ENCODE results near the gene HMBS. TPM values are rescaled to one million over a fixed set of nuclear protein-coding genes. Genes with fewer than 3 reads are reported as not detected.
"Not testable (repeated sequence)": the region's sequence is repeated elsewhere in the genome, so short reads cannot be mapped to it uniquely, and the experiment has no call there.

Gene HMBS
- total RNA-seq, 4 donors from 2014 or later: 9.5 to 19.9 (median 15.3) TPM

- intact Hi-C loops (cut with DNase I; ENCODE audit: low total_unique reads): no loop called here
- Histone ChIP-seq H3K9me3 (no peaks in the 10 kb centered on the region), H3K4me3 (no peak overlapping the region), H3K27ac (no peak overlapping the region), H3K36me3 (no peaks in the 10 kb centered on the region), H3K4me1 (no peaks in the 10 kb centered on the region), H3K27me3 (no peaks in the 10 kb centered on the region)
- no peak for DNase-seq
- TF ChIP-seq POLR2A (IDR thresholded peaks at IDR 0.05): no peak
- no peak for TF ChIP-seq CTCF (IDR thresholded peaks at IDR 0.05)
Measured at GRCh38 chr11:119130662-119131061, 46.0 kb downstream of the HMBS start.

GRCh38 chr11:119134389-119134978 lies 49.8 kb downstream of the HMBS start:
- no peak for TF ChIP-seq POLR2A (IDR thresholded peaks at IDR 0.05)
- peak in 1 of 4 experiments; percentile 15 for TF ChIP-seq CTCF (IDR thresholded peaks at IDR 0.05)
- intact Hi-C loops (cut with DNase I; ENCODE audit: low total_unique reads): no loop called here
- no peak for DNase-seq

GRCh38 chr11:119139276-119139675 lies 54.6 kb downstream of the HMBS start:
- H3K4me3 ChIP-seq; H3K27ac ChIP-seq; DNase-seq; H3K9me3 ChIP-seq; intact Hi-C loops (cut with DNase I; ENCODE audit: low total_unique reads); H3K27me3 ChIP-seq; H3K4me1 ChIP-seq; H3K36me3 ChIP-seq: not testable (repeated sequence)

More at GRCh38 chr11:119134389-119134978, 49.8 kb downstream of the HMBS start:
- Histone ChIP-seq H3K36me3 (no peaks in the 10 kb centered on the region), H3K4me3 (no peak overlapping the region), H3K27ac (no peak overlapping the region), H3K4me1 (no peaks in the 10 kb centered on the region), H3K27me3 (no peaks in the 10 kb centered on the region), H3K9me3 (no peaks in the 10 kb centered on the region)

Other genes starting within 250 kb of the HMBS start
- gene CXCR5, start 201.0 kb upstream of the HMBS start, total RNA-seq: under 1 TPM in 1 of 4 donors, not detected in 3; 0.14 TPM
- 100 to 1,000 TPM in 1 of 4 donors, 10 to 100 TPM in 1, 1 to 10 TPM in 2; 2.9 to 157 (median 13.7) TPM for gene BCL9L, start 159.0 kb upstream of the HMBS start, total RNA-seq
- gene UPK2, start 128.6 kb upstream of the HMBS start, total RNA-seq: not detected
- not detected for gene FOXR1, start 113.1 kb upstream of the HMBS start, total RNA-seq
- 10 to 100 TPM; 19.5 to 88.2 (median 49.7) TPM for gene CENATAC, start 86.7 kb upstream of the HMBS start, total RNA-seq
- 1,000 to 10,000 TPM; 1,075 to 3,325 (median 1,649) TPM for gene RPS25, start 66.5 kb upstream of the HMBS start, total RNA-seq
- 10 to 100 TPM in 2 of 4 donors, 1 to 10 TPM in 2; 8.2 to 55.4 (median 28.6) TPM for gene TRAPPC4, start 66.1 kb upstream of the HMBS start, total RNA-seq
- 10 to 100 TPM in 2 of 4 donors, 1 to 10 TPM in 2; 7.4 to 18.1 (median 11.9) TPM for gene SLC37A4, start 54.0 kb upstream of the HMBS start, total RNA-seq
- 10 to 100 TPM; 10.8 to 91.4 (median 61.2) TPM for gene HYOU1, start 27.7 kb upstream of the HMBS start, total RNA-seq
- 10 to 100 TPM; 25.6 to 86.6 (median 36.3) TPM for gene VPS11, start 17.1 kb upstream of the HMBS start, total RNA-seq
- gene DPAGT1, start 17.0 kb downstream of the HMBS start, total RNA-seq: 10 to 100 TPM in 2 of 4 donors, 1 to 10 TPM in 2; 2.8 to 30.6 (median 16.9) TPM
- 10 to 100 TPM in 1 of 4 donors, 1 to 10 TPM in 3; 1.8 to 14.3 (median 2.7) TPM for gene C2CD2L, start 22.5 kb downstream of the HMBS start, total RNA-seq
- 10 to 100 TPM; 13.5 to 27.6 (median 15.4) TPM for gene HINFP, start 36.7 kb downstream of the HMBS start, total RNA-seq
- gene ABCG4, start 64.2 kb downstream of the HMBS start, total RNA-seq: 1 to 10 TPM in 1 of 4 donors, under 1 TPM in 1, not detected in 2; 0.55 to 2.7 TPM
- 10 to 100 TPM in 3 of 4 donors, 1 to 10 TPM in 1; 5.1 to 23.5 (median 16.8) TPM for gene NLRX1, start 83.8 kb downstream of the HMBS start, total RNA-seq
- gene NHERF4, start 100.6 kb downstream of the HMBS start, total RNA-seq: under 1 TPM in 2 of 4 donors, not detected in 2; under 0.01 to 0.41 TPM
- gene CBL, start 121.5 kb downstream of the HMBS start, total RNA-seq: 10 to 100 TPM in 3 of 4 donors, 1 to 10 TPM in 1; 10.0 to 39.9 (median 13.0) TPM
- 100 to 1,000 TPM; 228 to 564 (median 354) TPM for gene MCAM, start 232.2 kb downstream of the HMBS start, total RNA-seq
- gene RNF26, start 249.6 kb downstream of the HMBS start, total RNA-seq: 10 to 100 TPM in 1 of 4 donors, 1 to 10 TPM in 3; 3.3 to 23.1 (median 6.8) TPM

Data from uterus (tissue), 4 donors.